IPS-11a (cell line): ENCODE results near the gene NKPD1.

Experiments
- H3K4me3 ChIP-seq: one replicate; pipeline ENCODE4 v1.5.1; 2013; ENCODE audit warnings: low read depth, low read length, control low read depth

NKPD1 gene

DNA sequence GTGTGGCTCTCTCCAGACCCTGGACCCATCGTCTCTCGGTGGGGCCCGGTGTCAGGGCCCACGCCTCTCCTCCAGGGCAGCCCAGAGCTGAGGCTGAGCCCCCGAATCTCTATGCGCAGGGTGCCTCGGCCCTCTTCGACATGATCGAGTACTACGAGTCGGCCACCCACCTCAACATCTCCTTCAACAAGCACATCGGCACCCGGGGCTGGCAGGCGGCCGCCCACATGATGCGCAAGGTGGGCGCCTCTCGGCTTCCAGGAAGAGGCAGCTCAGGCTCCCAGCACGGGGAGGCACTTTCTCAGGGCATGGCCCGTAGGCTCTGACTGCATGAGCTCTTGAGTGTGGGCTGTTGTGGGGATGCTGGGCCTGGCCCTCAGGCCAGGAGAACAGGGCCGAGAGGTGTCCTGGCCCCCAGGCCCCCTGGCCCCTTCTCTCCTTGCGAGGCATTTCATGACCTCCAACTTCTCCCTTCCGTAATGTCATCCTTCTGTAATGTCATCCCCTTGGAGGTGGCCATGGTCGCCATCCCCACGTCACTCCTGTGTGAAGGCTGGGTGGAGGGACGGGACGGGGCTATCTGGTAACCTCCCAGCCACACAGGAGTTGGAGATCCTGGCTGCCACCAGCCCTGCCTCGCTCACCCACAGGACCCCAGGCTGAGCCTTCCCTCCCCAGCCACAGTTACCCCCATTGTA is 19.4 kb downstream of the NKPD1 start:
- H3K4me3 ChIP-seq, result no peak overlapping the region

DNA sequence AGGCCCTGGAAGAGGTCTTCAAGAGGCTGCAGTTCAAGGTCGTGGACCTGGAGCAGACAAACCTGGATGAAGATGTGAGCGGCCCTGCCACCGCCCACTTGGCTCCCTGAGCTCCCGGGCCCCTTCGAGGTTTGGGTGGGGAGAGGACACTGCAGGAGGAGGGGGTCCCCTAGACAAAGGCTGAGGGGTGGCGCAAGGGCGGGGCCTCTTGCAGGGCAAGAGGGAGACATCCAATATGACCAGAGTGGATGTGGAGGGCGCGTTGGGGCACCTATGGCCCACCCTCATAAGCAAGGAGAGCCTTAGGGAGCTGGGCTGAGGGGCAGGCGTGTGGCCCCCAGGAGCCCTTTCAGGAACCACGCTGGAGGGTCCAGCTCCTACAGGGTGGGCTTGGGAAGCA is 20.2 kb downstream of the NKPD1 start:
- no peak overlapping the region for H3K4me3 ChIP-seq

DNA sequence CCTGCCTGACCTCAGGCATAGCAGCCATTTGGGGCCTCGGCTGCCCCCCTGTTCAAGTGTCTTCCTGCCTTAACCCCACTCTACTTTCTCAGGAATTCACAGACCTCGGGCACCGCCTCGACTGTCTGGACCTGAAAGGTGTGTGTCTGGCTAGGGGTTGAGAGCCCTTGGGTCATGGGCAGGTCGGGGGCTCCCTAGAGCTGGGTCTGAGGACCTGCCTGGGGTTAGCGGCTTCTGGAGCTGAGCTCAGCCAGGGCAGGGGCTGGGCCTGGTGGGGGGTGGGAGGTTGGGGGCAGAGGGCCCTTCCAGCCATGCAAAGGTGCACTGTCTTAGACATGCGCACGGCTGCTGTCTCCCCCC is 20.7 kb downstream of the NKPD1 start:
- no peak overlapping the region for H3K4me3 ChIP-seq

DNA sequence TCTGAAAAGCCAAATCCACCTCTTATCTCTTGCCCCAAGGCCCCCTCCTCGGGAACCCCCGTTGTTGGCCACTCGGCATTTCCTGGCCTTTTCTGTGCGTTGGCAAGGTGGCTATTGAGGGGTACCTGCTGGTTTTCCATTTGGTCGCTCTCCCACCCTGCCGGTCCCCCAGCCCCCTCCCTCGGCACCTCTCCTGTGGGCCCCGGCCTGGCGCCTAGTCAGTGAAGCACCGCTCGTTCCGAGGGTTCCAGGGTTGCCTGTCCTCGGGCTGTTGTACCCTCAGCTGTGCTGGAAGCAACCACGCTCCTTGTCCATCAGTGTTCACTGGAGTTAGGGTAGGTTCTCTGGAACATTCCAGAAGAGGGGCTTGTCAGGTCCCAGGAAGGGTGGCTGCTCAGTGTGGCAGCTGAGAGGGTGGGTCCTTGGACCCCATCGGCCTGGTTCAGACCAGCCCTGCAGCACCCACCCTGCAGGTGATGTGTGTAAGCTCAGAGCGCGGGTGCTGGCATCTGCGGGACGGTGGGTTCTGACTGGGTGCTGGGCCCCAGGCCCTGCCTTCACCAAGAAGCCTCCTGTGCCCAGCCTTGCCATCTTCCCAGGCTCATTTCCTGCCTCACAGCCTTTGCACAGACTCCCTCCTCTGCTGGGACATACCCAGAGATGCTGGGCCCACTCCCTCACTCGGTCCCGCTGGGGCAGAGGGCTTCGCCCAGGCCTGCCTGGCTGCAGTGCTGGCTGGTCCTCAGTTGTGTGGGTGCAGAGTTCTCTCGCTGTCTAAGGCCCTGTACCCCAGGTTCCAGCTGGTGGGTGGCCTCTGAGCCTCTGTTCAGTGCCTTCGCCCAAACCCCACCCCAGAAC is 21.3 kb downstream of the NKPD1 start:
- no peak overlapping the region for H3K4me3 ChIP-seq

DNA sequence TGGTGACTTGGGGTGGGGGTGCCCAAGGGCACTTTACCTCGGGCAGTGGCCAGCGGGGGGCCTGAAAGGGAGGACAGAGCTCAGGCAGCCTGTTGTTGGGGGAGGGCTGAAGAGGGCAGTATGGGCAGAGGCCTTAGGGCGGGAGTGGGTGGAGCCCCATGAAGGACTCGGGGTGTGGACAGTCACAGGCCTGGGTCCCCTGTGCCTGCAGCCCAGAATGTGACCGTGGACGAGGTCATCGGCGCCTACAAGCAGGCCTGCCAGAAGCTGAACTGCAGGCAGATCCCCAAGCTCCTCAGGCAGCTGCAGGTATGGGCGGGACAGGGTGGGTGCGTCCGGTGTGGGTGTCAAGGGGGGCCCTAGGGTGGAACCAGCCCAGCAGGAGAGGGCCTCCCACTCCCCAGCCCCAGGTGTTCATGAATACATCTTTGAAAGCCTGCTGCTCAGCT is 22.5 kb downstream of the NKPD1 start:
- no peak overlapping the region for H3K4me3 ChIP-seq

DNA sequence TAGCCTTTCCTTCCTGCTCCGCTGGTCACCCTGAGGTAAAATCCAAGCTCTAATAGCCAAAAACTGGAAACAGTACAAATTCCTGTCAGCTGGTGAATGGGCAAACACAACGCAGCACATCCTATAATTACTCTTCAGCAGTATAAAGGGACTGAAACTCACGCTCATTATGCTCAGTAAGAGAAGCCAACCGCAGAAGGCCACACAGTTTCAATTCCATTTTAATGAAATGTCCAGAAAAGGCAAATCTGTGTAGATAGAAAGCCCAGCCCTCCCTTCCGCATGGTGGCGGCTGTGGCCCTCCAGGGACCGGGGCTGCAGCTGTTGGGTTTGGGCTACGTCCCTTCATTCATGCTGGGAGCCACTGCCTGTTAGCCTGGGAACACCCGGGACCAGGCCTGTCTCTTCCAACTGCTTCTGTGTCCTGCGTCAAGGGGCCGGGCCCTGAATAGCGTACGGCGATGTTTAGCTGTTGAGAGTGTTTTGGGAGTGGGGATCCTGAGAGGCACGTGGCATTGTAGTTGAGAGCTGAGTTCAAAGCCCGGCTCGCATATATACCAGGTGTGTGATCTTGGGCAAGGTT is 23.5 kb downstream of the NKPD1 start:
- H3K4me3 ChIP-seq, result no peak overlapping the region

DNA sequence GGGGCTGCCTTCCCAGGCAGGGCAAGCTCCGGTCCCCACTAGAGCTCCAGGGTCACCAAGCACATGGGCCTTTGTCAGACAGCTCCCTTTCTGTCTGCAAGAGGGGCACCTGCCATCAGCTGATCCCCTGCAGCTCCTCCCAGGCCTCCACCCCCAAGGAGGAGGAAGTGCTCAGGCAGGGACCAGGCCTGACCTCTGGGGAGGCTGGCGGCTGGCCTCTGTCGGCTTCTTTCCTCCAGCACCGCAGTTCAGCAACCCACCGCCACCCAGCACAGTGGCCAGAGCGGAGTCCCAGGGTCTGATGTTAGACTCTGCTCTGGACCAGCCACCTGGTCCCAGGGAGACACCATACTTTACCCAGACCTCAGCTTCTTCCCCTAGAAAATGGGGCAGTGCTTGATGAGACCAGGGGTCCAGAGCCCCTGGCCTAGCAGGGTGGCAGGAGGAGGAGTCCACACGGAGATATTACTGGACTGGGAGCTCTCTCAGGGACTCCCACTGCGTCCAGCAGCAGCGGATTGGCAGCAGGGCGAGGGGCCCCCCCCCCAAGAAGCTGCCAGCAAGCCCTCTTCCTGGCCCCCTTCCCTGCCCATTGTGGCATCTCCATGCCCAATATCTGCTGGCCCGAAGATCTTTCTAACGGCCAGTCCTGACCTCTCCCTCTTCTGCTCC is 24.1 kb downstream of the NKPD1 start:
- H3K4me3 ChIP-seq, result no peak overlapping the region

DNA sequence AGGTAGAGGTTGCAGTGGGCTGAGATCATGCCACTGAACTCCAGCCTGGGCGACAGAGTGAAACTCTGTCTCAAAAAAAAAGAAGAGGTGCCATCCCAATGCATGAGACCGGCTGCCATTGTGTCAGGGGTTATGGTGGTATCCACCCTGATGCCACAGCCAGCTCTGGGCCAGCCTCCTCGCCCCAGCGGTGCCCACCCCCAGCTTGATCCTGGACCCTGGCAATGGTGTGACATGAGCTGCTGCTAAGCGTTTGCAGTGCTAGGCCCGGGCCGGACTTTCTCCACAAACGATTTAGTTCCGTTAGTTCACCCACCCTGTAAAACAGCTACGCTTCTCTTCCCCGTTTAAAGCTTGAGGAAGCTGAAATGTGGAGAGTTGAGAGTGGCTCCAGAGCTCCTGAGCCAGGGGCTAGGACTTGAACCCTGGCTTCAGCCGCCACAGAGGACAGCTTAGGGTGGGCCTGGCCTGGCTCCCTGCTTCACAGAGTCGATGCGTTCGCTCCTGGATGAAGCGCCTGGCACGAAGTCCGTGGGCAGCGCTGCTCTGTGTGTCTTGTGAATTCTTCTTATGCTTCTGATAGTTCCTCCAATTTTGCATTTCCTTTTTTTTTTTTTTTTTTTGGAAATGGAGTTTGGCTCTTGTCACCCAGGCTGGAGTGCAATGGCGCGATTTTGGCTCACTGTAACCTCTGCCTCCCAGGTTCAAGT is 25.5 kb downstream of the NKPD1 start:
- no peak overlapping the region for H3K4me3 ChIP-seq

DNA sequence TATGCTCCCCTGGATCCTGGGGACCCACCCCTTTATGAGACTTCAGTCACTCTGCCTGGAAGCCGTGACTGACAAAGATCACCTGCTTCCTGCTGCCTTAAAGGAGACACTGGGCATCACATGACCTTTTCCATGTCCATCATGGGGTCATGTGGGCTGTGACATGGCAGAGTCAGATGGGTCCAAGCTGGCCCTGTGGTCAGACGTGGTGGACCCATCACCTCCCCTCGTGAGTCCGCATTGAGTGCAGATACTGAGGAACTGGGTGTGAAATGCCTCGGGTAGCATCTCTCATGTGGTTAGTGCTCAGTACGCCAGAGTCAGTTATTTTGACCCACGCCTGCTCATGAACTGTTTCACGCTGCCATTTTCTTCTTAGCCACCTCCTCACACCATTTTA is 27.1 kb downstream of the NKPD1 start:
- H3K4me3 ChIP-seq, result no peak overlapping the region

DNA sequence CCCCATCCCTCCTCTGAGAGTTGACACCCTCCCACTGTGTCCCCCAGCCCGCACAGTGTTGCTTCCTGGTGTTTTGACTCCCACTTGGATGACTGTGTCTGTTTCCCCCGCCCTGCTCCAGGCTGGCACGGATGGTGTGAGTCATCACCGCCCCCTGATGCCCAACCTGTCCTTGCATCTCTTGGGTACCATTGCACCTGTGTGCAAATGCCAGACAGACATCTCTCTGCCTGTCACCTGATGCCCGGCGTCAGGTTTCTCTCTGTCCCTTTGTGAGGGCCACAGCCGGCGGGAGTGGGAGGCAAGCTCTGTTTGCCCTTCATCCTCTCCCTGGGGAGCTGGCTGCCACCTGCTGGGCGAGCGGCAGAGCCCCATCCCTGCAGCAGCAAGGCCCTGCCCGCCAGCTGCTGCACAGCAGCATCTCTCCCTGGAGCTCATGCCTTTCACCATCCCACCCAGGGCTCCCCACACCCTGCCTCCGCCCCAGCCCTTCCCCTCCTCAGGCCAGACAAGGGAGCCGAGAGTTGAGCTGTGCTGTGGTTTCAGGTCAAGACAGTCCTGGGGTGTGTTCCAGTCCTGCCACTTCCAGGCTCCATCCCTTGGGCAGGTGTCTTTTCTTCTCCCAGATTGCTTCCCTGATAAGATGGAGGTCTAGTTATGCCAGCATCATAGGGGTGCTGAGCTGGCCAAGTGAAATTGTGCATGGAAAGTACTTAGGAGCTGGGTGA is 29.7 kb downstream of the NKPD1 start:
- no peak overlapping the region for H3K4me3 ChIP-seq

DNA sequence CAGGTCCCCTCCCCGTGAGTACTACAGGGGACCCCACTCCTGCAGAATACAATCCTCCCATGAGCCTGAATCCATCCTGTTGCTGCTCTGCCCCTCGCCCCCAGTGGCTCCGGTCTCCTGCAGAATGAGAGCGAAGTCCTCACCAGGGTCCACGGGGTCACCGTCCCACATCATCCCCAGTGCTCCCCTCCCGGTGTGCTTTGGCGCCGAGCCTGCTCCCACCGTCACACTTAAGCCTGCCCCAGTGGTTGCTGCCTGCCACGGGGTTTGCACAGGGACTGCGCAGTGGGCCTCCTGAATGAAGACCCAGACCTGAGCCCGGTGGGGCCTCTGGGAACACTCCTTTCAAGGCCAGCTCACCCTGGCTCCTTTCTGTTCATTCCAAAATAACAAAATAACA is 30.5 kb downstream of the NKPD1 start:
- no peak overlapping the region for H3K4me3 ChIP-seq

DNA sequence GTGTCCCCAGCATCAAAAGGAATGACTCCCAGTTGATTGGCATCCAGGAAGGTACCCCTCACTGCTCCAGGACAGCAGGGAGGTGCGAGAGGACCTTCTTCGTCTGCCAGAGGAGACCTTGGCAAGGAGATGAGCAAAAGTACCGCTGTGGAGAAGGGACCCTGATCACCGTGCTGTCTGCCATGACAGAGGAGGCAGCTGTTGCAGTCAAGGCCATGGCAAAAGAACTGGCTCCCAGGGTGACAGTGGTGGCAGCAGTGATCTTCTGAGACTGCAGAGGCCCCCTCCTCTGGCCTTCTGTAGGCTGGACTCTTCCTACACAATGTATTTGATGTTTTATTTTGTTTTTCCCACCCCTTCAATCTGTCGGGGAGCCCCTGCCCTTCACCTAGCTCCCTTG is 32.0 kb downstream of the NKPD1 start:
- H3K4me3 ChIP-seq, result no peak overlapping the region

DNA sequence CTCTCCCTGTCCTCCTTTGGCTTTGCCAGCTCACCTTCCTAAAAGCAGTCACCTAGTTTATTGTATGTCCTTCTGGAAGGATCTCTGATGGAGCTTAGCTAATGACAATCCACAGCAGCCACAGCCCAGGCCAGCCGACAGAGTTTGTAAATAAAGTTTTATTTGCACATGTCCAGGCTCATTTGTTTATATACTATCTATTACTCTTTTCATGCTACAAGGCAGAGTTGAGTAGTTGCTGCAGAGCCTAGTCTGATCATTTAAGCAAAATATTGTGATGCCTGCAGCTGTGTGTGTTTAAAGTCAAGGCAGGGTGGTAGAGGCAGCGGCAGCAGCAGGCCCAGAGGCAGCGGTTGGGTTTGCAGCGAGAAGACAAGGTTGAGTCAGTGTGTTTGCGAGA is 32.6 kb downstream of the NKPD1 start:
- no peak overlapping the region for H3K4me3 ChIP-seq

DNA sequence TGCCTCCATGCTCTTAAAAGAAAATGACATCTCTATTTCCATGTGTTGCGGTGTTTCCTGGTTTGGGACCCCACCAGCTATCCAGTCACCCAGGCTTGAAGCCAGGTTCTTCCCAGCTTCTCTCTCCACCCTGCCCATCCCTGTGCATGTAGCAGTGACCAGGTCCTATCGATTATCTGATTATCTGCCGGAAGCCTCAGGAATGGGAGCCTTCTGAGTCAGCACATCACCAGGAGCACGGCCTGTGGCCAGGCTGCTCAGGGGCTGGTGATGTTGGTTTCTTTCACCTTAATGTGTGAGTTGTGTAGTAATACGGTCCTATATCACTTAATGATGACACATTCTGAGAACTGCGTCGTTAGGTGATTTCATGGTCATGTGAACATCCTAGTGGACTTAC is 34.1 kb downstream of the NKPD1 start:
- no peak overlapping the region for H3K4me3 ChIP-seq

DNA sequence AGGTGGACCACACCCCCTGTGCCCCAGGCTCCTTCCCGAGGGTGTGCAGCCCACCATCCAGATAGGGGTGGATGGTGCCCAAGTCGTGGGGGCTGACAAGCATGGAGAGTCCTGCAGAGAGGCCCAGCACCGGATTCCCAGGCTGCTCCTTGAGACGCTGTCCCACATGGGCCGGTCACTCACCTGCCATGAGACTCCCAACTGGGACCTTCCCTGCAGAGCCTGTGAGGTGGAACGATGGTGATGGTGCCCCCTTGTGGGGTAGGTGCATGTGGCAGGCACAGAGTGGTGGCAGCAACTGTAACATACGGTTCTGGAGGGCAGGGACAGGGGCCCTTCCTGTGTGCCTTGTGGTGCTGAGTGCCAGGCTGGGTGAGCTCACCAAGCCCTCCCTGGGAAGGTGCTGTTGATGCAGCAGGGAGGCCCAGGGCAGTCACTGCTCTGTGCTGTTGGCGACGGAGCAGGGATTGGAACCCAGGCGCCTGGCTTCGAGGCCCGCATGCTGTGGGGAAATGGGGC is 34.7 kb downstream of the NKPD1 start:
- H3K4me3 ChIP-seq, result no peak overlapping the region

DNA sequence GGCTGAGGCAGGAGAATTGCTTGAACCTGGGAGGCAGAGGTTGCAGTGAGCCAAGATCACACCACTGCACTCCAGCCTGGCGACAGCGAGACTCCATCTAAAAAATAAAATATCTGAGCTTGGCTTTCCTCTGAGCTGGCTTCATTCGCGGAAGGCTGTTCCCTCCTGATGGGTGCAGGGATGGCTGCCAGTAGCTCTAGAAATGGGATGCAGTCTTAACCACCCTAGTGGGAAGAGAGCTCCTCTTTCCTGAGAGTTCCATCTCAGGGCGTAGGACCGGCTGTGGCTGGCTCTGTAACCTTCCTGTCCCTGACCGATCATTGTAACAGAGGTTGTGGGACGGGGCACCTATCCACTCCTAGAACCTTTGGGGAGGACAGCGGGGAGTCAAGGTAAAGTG is 35.4 kb downstream of the NKPD1 start:
- no peak overlapping the region for H3K4me3 ChIP-seq

DNA sequence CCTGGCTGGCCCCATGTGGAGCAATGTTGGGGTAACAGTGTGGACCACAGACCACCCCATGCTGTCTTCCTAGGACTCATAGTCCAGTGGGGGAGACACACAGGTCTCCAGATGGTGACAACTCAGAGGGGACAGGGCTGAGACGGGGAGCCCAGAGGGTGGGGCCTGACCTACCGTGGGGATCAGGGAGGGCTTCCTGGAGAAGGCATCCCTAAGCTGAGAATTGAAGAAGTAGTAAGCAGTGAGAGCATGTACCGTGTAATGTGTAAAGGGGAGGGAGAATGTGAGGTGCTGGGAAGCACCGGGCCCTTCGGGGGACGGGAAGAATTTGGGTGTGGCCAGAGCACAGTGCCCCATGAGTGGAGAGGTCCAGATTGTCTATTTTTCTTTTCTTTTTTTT is 36.8 kb downstream of the NKPD1 start:
- H3K4me3 ChIP-seq, result no peak overlapping the region

DNA sequence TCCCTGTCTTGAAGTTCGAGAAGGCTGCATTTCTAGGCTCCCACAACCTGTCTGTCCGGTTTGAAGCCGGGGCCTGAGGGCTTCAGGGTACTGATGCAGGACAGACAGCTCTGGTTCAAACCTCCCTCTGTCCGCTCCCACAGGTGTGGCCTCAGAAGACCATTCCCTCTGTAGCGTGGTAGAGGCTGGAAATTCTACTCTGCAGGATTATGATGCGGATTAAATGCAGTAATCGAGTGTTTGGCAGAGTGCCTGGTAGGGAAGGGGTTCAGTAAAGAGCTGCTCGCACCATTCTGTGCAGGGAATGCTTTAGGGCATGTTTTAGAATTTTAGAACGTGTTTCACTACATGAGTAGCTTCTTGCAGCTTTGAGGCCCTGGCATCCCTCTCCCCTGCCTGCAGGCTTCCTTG is 37.3 kb downstream of the NKPD1 start:
- H3K4me3 ChIP-seq, result no peak overlapping the region

DNA sequence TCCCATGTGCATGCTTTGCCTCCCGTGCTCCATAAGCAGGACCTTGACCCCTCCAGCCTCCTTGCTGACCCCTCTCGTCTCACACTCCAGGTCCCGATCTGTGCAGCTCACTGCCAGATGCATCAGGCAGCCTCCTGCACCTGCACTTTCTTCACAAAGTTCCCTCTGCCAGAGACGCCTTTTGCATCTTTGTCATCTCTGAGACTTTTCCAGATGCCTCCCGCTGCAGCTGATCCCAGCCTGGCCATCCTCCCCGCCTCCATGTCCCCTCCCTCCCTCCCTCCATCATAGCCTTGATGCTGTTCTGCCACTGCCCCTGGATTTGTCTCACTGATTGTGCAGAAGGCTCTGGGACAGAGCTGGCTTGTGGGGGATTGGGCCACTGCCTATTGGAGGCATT is 38.0 kb downstream of the NKPD1 start:
- no peak overlapping the region for H3K4me3 ChIP-seq

DNA sequence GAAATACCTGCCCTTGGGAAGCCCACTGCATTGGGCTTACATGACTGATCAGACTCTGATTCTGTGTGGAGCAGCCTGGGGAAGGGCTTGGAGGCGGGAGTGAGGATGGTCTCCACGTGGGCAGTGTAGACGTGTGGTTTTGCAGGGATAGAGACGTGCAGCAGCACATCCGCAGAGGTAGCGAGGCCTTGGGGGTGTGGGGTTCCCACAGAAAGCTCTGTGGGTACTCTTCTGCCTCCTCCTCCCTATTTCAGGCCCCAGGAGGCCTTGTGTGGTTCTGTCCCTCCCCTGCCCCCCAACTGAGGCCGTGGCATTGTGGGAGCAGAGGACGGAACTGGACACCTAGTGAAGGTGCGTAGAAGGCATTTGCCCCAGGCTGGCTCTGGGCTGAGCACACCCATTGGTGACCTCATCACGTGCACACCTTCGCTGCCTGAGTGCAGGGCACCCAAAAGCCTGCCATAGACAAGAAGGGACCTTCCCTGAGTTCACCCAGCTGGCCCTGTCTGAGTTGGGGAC is 38.9 kb downstream of the NKPD1 start:
- no peak overlapping the region for H3K4me3 ChIP-seq
